HG03039 (cell line): ENCODE results near the gene SLC24A1.

Experiments
- ATAC-seq: cut with Tn5 transposase; IDR thresholded peaks from one replicate; pipeline ENCODE4 v1.9.1; 2021; ENCODE audit warnings: mild to moderate bottlenecking, moderate library complexity; ENCODE audit not compliant: unreplicated experiment

Gene SLC24A1

DNA sequence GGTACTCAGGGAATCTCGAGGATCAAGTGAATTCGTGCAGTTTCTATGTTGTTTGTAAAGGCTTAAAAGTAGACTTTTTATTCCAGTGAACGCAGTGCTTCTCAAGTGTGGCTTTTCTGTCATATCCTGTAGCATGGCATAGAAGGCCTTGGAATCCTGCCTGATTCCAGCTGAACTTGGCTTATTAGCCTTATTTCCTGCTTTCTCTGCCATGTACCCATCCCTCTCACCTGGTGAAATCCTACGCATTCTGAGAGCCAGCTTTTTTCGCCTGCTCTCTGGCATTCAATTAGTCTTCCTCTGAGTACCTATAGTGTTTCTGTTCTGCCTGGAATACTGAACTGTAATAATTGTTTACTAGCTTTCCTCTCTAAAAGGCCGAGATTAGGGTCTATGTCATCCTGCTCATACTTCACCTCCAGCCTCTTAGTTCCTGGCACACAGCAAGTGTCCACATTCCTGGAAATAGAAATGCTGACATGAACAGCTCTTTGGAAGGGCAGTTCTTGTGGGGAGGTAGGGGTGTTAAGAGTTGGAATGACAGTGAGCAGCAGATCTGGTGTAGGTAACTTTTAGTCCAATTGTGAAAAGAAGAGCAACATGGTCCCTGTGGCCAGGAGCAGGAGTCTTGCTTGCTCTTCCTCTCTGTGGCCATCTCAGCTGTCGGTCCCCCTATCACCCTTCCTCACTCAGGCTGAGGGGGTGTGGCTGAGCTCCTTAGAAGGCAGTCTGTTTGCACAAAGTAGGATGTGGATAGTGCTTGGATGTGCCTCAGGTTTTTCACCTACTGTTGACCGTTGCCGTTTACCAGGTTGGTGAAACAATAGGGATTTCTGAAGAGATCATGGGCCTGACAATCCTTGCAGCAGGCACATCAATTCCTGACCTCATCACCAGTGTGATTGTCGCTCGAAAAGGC is 30.4 kb downstream of the SLC24A1 start:
- no peak for ATAC-seq

DNA sequence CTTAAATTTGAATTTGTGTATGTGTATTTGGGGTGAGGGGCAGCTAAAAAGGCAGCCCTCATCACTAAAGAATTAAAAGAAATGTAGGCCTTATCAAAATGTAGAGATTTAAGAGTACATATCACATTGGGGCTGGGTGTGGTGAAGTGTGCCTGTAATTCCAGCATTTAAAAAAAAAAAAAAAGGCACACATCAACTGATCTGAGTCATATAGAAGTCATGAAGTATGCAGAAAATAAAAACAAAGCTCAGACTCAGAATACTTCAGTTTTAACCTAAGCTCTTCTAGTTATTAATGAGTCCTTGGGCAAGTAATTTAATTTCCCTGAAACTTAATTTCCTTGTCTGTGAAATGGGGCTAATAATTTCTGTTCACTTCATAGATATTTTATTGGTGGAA is 31.6 kb downstream of the SLC24A1 start:
- ATAC-seq = no peak

DNA sequence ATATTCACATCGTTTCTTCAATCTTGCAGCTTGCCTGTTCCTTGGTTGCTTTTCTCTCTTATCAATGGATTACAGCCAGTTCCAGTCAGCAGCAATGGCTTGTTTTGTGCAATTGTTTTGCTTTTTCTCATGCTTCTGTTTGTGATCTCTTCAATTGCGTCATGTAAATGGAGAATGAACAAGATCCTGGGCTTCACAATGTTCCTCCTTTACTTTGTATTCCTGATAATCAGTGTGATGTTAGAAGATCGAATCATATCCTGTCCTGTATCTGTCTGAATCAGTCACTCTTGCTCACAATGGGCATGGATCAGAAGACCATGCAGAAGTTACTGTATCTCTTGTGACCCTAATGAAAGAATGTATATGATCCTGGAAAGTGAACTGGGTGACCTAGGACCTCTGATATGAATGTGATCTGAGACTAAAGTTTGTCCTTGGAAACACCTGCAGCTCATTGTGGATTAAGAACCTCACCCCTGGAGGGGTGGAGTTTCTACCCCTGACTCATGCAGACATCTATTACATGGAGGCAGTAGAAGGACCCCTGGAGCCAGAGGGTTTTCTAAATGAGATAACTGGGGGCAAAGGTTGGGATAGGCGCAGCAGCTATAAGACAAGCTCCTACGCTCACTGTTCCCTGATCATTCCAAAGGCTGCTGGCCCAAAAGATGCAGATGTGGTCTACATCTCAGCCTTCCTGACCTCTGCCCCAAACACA is 32.2 kb downstream of the SLC24A1 start:
- no peak for ATAC-seq

DNA sequence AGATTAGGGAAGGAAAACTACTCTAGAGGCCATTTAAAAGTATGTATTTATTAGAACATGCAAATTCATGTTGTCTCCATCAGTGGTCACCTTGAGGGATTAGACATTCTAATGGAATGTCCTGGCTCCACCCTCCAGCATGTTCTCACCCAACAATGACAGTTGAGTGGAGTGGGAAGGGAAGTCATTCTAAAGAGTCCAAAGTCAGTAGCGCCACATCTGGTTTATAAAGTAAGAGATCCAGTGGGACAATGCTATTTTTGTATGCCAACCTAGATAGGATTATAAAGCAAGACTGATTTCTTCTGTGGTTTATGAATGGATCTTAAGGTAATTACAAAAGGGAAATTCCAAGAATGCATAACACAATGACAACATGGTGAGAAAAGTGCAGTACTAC is 33.3 kb downstream of the SLC24A1 start:
- ATAC-seq = no peak

DNA sequence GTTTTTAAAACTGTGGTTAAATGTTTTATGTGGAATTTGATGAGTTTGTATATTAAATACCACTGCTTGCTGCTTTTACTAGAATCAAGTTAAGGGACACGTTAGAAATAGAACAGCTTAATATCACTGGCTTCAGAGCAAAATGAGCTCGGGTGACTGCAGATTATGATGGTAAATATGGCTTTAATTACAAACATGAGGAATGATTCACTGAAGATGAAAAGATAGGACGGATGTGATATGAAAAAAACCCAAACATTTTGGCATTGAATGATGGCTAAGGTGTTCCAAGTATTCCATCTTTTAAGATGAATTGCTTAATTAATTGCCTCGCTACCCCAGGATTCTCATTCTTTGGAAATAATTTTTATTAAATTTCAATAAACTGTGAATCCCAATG is 33.7 kb downstream of the SLC24A1 start:
- no peak for ATAC-seq

DNA sequence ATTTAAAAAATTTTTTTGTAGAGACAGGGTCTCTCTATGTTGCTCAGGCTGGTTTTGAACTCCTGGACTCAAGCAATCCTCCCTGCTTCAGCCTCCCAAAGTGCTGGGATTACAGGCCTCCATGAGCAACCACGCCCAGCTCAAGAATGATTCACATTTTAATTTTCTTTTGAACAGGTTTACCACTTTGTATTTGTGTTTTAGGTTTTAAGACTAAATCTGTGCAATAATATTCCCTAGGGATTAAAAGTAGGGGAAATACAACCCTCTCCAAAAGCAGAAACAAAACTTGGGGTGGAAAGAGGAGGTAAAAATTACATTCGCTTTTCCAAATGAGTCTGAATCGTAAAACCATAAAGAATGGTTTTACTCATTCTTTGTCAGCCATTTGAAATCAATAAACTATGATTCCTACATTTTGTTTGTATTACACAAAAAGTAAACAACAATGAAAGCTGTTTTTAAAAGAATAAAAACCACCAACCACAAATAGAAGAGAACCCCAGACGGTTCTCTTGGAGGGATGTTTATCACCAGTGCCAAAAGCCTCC is 37.8 kb downstream of the SLC24A1 start:
- no peak for ATAC-seq

DNA sequence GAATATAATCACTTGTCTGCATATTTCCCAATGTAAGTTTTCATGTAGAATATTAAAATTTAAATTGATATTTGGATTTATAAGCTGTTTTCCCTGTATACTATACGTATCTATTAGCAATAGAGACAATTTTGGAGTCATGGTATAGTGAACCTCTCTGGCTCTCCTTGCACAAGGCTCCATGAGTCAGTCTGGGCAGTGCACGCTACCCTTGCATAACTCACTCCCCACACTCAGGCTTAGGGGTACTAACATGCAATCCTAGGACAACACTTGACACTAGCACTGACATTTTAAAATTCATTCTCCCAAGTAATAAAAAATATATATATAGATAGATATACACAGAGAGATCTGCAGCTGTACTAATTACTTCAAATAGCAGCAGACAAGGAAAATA is 39.2 kb downstream of the SLC24A1 start:
- no peak for ATAC-seq

DNA sequence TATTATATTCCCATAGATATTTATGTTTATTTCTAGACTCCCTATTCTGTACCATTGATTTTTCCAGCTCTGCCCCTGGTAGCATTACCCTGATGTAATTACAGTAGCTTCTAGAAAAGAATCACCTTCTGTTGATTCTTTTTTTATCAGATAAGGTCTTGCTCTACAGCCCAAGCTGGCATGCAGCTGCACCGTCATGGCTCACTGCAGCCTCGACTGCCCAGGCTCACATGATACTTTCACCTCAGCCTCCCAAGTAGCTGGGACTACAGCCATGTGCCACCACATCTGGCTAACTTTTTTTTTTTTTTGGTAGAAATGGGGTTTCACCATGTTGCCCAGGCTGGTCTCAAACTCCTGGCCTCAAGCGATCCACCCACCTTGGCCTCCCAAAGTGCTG is 41.8 kb downstream of the SLC24A1 start:
- ATAC-seq = no peak

DNA sequence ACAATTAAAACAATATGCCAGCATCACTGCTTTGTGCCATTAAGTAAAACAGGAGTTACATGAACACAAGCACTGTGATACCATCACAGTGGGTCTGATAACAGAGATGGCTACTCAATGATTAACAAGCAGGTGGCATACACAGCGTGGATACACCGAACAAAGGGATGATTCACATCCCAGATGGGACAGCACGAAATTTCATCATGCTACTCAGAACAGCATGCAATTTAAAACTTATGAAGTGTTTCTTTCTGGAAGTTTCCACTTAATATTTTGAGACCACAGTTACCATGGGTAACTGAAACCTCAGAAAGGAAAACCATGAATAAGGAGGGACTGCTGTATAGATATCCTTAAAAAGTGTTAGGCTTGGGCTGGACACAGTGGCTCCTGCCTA is 44.5 kb downstream of the SLC24A1 start:
- ATAC-seq = no peak

DNA sequence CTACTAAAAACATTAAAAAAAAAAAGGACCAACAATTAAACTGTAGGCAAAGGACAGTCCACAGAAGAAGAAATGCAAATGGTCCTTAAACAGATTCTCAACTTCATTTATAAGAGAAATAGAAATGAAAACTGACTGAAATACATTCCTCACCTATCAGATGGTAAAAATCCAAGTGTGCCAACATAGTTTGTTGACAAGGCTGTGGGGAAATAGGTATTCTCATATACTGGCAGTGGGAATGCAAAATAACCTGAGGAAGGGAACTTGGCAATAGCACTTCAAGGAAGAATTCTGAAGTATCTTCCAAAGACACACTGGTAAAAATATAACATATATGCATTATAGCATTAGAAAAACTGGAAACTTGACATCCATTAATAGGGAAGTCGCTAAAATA is 53.8 kb downstream of the SLC24A1 start:
- ATAC-seq = no peak

DNA sequence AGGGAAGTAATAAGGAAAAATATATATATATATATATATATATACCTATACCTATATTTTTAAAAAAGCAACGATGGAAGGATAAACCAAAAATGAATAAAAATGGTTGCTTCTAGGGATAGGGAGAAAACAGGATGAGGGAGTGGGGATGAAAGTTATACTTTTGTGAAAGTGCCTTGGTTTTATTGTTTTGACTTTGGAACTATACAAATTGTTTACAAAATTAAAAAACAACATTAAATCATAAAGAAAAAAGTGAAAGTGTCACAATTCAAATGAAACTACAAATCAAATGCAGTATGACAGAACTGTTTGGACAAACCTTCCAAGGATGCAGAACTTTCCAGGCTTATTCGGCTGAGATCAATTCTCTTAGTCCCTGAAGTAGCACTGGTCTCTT is 54.4 kb downstream of the SLC24A1 start:
- no peak for ATAC-seq

DNA sequence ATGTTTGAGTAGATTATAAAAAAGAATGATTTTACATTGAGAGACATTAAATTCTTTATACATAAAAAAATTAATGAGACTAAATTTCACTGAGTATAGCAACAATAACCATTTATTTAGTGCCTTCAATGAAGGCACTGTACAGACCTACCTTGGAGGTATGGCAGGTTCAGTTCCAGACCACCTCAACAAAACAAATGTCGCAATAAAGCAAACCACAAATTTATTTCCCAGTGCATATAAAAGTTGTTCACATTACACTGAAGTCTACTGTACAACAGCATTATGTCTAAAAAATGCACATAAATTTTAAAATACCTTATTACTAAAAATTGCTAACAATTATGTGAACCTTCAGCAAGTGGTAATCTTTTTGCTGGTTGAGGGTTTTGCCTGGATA is 58.8 kb downstream of the SLC24A1 start:
- no peak for ATAC-seq

DNA sequence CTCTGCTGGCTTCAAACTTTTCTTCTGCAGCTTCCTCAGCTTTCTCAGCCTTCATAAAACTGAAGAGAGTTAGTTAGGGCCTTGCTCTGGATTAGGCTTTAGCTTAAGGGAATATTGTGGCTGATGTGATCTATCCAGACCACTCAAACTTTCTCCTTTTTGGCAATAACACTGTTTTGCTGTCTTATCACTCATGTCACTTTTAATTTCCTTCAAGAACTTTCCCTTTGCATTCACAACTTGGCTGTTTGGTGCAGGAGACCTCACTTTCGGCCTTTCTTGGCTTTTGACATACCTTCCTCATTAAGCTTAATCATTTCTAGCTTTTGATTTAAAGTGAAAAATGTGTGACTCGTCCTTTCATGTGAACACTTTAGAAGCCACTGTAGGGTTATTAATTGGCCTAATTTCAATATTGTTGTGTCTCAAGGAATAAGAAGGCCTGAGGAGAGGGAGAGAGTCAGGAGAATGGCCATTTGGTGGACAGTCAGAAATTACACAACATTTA is 60.7 kb downstream of the SLC24A1 start:
- no peak for ATAC-seq

DNA sequence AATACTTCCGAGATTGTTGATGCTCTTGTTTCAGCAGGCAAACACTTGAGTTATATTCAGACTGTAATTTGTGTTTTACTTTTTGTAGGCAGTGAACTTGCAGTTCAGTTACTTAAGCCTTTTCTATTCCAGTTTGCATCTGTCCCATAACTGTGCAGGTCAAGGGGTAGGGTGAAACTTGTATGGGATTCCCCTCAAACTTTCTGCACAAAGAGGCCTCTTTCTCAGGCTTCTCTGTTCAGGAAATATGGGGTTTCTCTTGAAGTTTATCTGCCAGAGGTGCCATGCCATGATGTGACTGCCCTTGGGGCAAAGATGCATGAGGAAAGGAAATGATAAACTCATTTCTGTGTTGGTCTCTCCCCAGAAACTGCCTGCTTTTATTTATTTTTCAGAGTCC is 66.7 kb downstream of the SLC24A1 start:
- no peak for ATAC-seq

DNA sequence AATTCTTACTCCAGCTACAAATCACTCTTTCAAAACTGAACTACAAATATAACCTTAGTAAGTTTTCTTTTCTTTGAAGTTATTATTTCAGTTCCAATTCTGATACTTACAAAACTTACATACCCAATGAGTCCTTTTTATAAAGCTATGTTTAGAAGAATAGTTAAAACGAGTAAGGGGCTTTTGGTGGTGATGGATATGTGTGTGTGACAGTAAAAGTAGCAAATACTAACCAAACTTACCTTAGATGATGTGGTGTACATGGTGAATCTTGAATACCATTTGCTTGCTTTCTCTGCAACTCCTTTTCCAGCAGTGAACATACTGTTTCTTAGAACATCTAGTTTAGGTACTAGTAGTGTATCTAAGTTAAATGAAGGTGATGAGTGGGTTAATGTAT is 68.4 kb downstream of the SLC24A1 start:
- no peak for ATAC-seq

DNA sequence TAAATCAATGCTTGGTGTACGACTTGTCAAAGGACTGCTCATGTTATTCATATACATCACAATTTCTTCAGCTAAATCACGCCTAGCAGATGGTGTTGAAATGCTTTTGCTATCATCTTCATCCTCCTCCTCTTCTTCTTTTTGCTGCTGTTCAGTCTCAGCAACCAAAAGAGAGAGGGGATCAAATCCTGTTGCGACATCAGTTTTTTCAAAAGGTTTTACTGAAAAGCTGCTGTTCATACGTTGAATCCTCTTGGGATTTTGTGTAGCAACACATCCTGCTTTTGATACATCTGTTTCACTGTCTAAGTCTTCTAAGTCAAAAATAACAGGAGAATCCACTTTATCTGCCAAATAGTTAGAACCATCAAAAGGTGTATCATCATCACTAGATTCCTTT is 69.0 kb downstream of the SLC24A1 start:
- no peak for ATAC-seq

DNA sequence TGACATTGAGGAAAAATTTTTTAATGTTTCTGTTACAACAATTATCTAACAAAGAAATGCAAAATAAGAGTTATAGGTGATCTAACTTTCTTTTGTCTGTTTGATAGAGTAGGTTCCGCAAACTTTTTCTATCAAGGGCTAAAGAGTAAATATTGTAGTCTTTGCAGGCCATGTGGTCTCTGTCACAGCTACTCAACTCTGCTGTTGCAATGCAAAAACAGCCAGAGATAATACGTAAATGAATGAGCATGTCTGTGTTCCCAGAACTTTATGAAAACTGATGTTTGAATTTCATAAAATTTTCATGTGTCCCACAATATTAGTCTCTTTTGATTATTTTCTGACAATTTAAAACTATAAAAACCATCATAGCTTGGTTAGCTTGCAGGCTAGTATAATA is 73.3 kb downstream of the SLC24A1 start:
- ATAC-seq = no peak
